SK-N-MC (cell line): Measurements from ENCODE around the gene ARHGEF37.

Experiments used
- EZH2 ChIP-seq: fragments of 200-600 bp; sonication (generic); IDR thresholded peaks from one replicate; pipeline ENCODE4 v1.6.1; 2017; ENCODE audit warnings: antibody characterized with exemption
- FOXP2 ChIP-seq: optimal IDR thresholded peaks from 2 replicates; pipeline ENCODE3; 2011; ENCODE audit warnings: mild to moderate bottlenecking, moderate library complexity; ENCODE audit not compliant: insufficient read depth; ENCODE audit errors: extremely low read length, control extremely low read depth
- POLR2AphosphoS5 ChIP-seq: IDR thresholded peaks from 2 replicates; pipeline ENCODE4 v1.6.1; 2012; ENCODE audit warnings: mild to moderate bottlenecking, low read depth, low read length, borderline replicate concordance

DNA sequence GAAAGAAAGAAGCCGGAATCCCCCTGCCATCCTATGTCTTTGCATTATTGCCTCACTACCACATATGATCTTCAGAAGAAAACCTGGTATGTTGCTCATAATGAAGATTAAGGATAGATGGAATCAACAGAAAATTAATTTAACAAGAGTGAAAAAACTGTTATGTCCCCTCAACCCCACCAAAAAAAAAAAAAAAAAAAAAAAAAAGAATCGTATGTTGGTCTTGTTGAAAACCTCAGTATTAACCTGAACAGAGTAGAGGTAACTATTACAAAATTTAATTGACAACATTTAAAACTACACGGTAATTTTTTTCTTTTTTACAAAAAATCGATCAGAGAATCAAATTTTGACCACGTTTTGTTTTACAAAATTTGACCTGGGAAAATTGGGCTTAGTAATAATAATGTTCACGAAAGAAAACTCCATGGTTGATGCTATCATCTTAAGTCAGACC lies 29.2 kb upstream of the ARHGEF37 start:
- TF ChIP-seq EZH2 = no peak
- TF ChIP-seq POLR2AphosphoS5 = no peak
- no peak for TF ChIP-seq FOXP2
